Subcutaneous adipose tissue (tissue), 4 donors: Measurements from ENCODE around the gene USP31. TPM values are rescaled to one million over a fixed set of nuclear protein-coding genes. Genes with fewer than 3 reads are reported as not detected.

Source experiments
- CTCF ChIP-seq: fragments of 450-650 bp; IDR thresholded peaks from one replicate; pipeline ENCODE4 v1.5.1; 2016; ENCODE audit warnings: low read depth, mild to moderate bottlenecking, control low read depth, antibody characterized with exemption, moderate library complexity
- total RNA-seq, 4 donors: library from RNA; depleted of rRNA; stranded (reverse); fragments of >200 nt; gene quantifications; one replicate each; pipeline ENCODE4 v1.1.0, GENCODE V29; 2016

USP31 gene
- total RNA-seq, 4 donors from 2014 or later = 6.3 to 18.6 (median 13.2) TPM

- no peak for TF ChIP-seq CTCF
These were observed 28.2 kb downstream of the USP31 start for GRCh38 chr16:23121024-23121423.

GRCh38 chr16:23120562-23120961 is 28.7 kb downstream of the USP31 start:
- TF ChIP-seq CTCF = no peak

GRCh38 chr16:23119570-23119969 is 29.7 kb downstream of the USP31 start:
- TF ChIP-seq CTCF = no peak

- no peak for TF ChIP-seq CTCF
These were observed 34.9 kb downstream of the USP31 start for GRCh38 chr16:23114131-23114904.

GRCh38 chr16:23113185-23113584 is 36.1 kb downstream of the USP31 start:
- TF ChIP-seq CTCF = no peak

- TF ChIP-seq CTCF = no peak
These were observed 38.9 kb downstream of the USP31 start for GRCh38 chr16:23110257-23110899.

- no peak for TF ChIP-seq CTCF
These were observed 41.3 kb downstream of the USP31 start for GRCh38 chr16:23107936-23108335.
